PFSK-1 (cell line): Measurements from ENCODE around the gene IGHMBP2.

Experiments
- FOXP2 ChIP-seq: optimal IDR thresholded peaks from 2 replicates; pipeline ENCODE3; 2011; ENCODE audit warnings: borderline replicate concordance, control low read depth, inconsistent platforms; ENCODE audit not compliant: insufficient read depth; ENCODE audit errors: extremely low read length, extremely low read depth
- POLR2AphosphoS5 ChIP-seq: IDR thresholded peaks from 2 replicates; pipeline ENCODE4 v1.6.1; 2012; ENCODE audit warnings: low read depth, mild to moderate bottlenecking, control low read depth, low read length, moderate library complexity
- SIN3A ChIP-seq: IDR thresholded peaks from 2 replicates; pipeline ENCODE4 v1.6.1; 2012; ENCODE audit warnings: mild to moderate bottlenecking, low read length, moderate library complexity, borderline replicate concordance; ENCODE audit not compliant: insufficient read depth
- TAF1 ChIP-seq: IDR thresholded peaks from 2 replicates; pipeline ENCODE4 v1.6.1; 2012; ENCODE audit warnings: low read length, control low read depth, borderline replicate concordance; ENCODE audit not compliant: insufficient read depth
- TF ChIP-seq, protein P1 (sequence below), 2 experiments: IDR thresholded peaks; 2 replicates each; pipeline versions ENCODE4 v1.6.1 to v1.8.0; 2011 to 2012; ENCODE audit warnings: low read depth in 2 of 2, low read length in 2 of 2, control low read depth in 1 of 2, inconsistent platforms in 1 of 2, mild to moderate bottlenecking in 1 of 2, moderate library complexity in 1 of 2; ENCODE audit not compliant: insufficient read depth in 1 of 2

The IGHMBP2 gene

DNA sequence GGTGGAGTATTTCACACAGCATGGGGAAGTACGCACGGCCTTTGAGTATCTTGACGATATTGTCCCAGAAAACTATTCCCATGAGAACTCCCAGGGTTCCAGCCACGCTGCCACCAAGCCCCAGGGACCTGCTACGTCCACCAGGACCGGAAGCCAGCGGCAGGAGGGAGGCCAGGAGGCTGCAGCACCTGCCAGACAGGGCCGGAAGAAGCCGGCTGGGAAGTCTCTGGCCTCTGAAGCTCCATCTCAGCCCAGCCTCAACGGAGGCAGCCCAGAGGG, 32.6 kb downstream of the IGHMBP2 start:
- no peak for TF ChIP-seq TAF1
- TF ChIP-seq FOXP2 = no peak
- no peak for TF ChIP-seq SIN3A
- TF ChIP-seq, protein P1, sequence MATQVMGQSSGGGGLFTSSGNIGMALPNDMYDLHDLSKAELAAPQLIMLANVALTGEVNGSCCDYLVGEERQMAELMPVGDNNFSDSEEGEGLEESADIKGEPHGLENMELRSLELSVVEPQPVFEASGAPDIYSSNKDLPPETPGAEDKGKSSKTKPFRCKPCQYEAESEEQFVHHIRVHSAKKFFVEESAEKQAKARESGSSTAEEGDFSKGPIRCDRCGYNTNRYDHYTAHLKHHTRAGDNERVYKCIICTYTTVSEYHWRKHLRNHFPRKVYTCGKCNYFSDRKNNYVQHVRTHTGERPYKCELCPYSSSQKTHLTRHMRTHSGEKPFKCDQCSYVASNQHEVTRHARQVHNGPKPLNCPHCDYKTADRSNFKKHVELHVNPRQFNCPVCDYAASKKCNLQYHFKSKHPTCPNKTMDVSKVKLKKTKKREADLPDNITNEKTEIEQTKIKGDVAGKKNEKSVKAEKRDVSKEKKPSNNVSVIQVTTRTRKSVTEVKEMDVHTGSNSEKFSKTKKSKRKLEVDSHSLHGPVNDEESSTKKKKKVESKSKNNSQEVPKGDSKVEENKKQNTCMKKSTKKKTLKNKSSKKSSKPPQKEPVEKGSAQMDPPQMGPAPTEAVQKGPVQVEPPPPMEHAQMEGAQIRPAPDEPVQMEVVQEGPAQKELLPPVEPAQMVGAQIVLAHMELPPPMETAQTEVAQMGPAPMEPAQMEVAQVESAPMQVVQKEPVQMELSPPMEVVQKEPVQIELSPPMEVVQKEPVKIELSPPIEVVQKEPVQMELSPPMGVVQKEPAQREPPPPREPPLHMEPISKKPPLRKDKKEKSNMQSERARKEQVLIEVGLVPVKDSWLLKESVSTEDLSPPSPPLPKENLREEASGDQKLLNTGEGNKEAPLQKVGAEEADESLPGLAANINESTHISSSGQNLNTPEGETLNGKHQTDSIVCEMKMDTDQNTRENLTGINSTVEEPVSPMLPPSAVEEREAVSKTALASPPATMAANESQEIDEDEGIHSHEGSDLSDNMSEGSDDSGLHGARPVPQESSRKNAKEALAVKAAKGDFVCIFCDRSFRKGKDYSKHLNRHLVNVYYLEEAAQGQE (IDR thresholded peaks at IDR 0.05; ENCODE audit: insufficient read depth in 1 of 2, low read depth in 2 of 2, low read length in 2 of 2) = no peak
- TF ChIP-seq POLR2AphosphoS5 = no peak

GRCh38 chr11:68936676-68937620, 33.3 kb downstream of the IGHMBP2 start:
- TF ChIP-seq FOXP2 = no peak
- TF ChIP-seq SIN3A = no peak
- TF ChIP-seq, protein P1 (IDR thresholded peaks at IDR 0.05; ENCODE audit: insufficient read depth in 1 of 2, low read depth in 2 of 2, low read length in 2 of 2) = no peak
- no peak for TF ChIP-seq POLR2AphosphoS5
- TF ChIP-seq TAF1 = no peak

GRCh38 chr11:68938088-68938487, 34.4 kb downstream of the IGHMBP2 start:
- TF ChIP-seq FOXP2 (no peak), TAF1 (no peak), SIN3A (no peak), POLR2AphosphoS5 (no peak)
- TF ChIP-seq, protein P1 (IDR thresholded peaks at IDR 0.05; ENCODE audit: insufficient read depth in 1 of 2, low read depth in 2 of 2, low read length in 2 of 2) = no peak

GRCh38 chr11:68938816-68939582, 35.3 kb downstream of the IGHMBP2 start:
- TF ChIP-seq, protein P1 (IDR thresholded peaks at IDR 0.05; ENCODE audit: insufficient read depth in 1 of 2, low read depth in 2 of 2, low read length in 2 of 2) = no peak
- TF ChIP-seq FOXP2 = no peak
- no peak for TF ChIP-seq TAF1
- no peak for TF ChIP-seq SIN3A
- TF ChIP-seq POLR2AphosphoS5 = no peak
